ENCODE data around the gene UCP3.

- TF ChIP-seq CTCF (IDR thresholded peaks at IDR 0.05) (no peak), POLR2A (IDR thresholded peaks at IDR 0.05) (no peak)
These were observed 7.2 kb upstream of the UCP3 start for GRCh38 chr11:74015919-74016684.
